SH-SY5Y (cell line): Measurements from ENCODE around the gene PTCD2.

ENCODE experiments used
- GATA2 ChIP-seq: IDR thresholded peaks from 2 replicates; pipeline ENCODE4 v1.6.1; 2011; ENCODE audit warnings: mild to moderate bottlenecking, low read depth, low read length
- GATA3 ChIP-seq: IDR thresholded peaks from 2 replicates; pipeline ENCODE4 v1.6.1; 2011; ENCODE audit warnings: low read depth, mild to moderate bottlenecking, low read length, moderate library complexity

The PTCD2 gene, protein sequence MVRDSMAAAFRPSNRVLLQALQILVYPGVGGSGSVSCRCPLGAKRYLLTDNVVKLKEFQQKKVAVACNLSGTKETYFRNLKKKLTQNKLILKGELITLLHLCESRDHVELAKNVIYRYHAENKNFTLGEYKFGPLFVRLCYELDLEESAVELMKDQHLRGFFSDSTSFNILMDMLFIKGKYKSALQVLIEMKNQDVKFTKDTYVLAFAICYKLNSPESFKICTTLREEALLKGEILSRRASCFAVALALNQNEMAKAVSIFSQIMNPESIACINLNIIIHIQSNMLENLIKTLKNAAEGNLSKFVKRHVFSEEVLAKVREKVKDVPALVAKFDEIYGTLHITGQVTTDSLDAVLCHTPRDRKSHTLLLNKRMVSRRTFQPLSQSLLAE

DNA sequence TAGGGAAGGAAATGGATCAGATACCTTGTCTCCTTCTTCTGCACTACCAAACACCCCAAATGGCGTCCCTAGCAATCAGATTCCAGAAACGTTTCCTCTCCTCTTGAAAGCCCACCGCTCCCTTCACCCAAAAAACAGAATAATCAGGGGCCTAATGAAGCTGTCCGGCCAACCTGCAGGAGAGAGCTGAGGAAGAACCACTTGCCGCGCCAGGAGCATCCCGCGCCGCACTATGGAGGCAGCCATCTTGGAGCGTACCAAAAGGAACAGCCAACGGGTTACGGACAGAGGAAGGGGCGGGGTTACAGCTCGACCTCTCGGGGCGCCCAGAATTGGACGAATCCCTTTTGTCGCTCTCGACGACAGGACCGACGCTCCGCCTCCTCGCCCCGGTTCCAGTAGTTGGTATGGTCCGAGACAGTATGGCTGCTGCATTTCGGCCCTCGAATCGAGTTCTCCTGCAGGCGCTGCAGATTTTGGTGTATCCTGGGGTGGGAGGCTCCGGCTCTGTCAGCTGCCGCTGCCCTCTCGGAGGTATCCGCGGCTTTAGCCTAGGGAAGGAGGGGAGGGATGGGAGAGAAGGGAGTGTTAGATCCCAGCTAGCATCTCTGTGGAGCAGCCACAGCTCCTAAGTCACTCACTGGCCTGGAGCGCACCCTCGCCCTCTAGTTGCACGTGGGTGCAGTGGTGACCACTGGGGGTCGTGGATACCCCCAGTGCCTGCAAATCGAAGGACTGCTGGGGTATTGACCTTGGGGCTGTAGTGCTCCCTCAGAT is at the start of gene PTCD2, which contains the start of gene MRPS27:
PTCD2 (plus strand) TSS at position 398 of the 777 bp plus-strand sequence; CDS start at position 408, 10 bp downstream.
MRPS27 (minus strand) TSS at position 265 of the 777 bp plus-strand sequence; CDS start at position 246, 19 bp downstream.
- TF ChIP-seq GATA2 (no peak), GATA3 (no peak)

DNA sequence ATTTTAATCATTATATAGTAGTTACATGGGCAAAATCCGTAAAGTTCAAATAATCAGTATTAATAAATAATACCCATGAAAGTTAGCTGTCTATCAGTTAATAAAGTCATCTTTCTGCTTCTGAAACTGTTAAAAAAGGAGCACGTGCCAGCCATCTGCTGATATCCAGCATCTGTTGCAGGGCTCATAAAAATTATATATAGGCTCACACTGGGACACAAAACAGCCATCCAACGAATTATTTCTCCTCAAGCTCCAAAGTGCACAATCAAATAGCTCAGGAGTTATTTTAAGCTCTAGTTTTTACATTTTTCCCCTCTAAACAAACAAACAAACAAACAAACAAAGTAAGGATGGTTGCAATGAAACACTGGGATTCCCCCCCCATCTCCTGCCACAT is 48.5 kb upstream of the PTCD2 start:
- TF ChIP-seq GATA2 (no peak), GATA3 (no peak)

DNA sequence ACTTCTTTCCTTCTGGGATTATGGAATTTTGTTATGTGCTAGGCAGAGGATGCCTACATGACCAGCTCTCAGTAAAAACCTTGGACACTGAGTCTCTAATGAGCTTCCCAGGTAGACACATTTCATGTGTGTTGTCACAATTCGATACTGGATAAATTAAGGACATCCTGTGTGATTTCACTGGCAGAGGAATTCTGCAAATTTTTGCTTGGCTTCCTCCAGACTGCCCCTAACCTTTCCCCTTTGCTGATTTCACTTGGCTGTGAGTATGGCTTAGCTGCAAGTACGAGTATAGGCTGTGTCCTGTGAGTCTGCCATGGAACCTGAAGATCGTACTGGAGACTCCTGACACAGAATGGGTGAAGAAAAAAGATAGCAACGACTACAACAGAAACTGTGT is 47.8 kb upstream of the PTCD2 start:
- TF ChIP-seq GATA3 (no peak), GATA2 (no peak)

DNA sequence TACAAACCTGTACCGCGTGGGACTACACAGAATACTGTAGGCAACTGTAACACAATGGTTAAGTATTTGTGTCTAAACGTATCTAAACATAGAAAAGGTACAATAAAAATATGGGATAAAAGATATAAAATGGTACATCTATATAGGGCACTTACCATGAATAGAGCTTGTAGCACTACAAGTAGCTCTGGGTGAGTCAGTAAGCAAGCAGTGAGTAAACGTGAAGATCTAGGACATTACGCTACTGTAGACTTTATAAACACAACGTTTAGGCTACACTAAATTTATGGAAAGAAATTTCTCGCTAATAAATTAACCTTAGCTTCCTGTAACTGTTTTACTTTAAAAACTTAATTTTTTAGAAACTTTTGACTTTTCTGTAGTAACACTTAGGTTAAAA is 46.6 kb upstream of the PTCD2 start:
- TF ChIP-seq GATA2 (no peak), GATA3 (no peak)

DNA sequence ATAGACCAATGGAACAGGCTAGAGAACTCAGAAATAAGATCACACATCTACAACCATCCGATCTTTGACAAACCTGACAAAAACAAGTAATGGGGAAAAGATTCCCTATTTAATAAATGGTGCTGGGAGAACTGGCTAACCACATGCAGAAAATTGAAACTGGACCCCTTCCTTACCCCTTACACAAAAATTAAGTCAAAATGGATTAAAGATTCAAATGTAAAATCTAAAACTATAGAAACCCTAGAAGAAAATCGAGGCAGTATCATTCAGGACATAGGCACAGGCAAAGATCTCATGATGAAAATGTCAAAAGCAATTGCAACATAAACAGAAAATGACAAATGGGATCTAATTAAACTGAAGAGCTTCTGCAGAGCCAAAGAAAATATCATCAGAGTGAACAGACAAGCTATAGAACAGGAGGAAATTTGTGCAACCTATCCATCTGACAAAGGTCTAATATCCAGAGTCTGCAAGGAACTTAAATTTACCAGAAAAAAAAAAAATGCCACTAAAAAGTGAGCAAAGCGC is 43.9 kb upstream of the PTCD2 start:
- TF ChIP-seq GATA3 = no peak
- no peak for TF ChIP-seq GATA2

DNA sequence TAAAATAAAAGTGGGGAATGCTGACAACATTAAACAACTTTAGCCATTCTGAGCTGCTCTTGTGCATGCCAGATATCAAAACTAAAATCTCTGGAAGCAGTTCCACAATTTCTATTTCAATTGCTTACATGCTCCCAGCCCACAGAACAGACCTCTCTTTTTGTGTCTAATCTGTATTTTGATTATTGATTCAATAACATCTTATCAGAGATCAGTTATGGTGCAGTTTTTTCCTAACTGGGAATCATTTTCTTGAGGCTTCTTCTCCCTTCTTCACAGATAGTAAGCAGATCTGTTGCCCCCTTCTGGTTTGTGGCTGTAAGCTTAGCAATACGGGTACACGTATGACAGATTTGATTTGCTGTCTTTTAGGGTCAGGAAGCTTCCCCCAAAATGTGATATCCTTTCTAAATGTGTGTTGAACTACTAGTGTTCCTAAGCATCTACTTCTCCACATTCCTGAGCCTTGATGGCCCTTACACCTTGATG is 39.5 kb upstream of the PTCD2 start:
- TF ChIP-seq GATA3 = peak; percentile 73
- peak; percentile 78 for TF ChIP-seq GATA2

DNA sequence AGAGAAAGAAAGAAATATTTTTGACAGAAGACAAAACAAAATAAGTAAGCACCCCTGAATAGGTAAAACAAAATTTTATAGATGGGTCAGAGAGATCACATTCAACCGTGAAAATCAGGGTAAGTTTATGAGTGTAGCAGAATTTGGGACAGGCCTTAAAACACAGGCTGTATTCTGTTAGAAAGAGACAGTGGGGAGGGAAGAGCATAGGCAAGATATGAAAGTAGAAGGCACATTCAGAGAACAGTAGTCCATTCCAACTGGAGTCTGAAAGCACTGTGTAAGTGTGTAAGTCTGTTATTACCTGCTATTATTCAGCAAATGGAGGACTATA is 38.8 kb upstream of the PTCD2 start:
- no peak for TF ChIP-seq GATA2
- no peak for TF ChIP-seq GATA3

DNA sequence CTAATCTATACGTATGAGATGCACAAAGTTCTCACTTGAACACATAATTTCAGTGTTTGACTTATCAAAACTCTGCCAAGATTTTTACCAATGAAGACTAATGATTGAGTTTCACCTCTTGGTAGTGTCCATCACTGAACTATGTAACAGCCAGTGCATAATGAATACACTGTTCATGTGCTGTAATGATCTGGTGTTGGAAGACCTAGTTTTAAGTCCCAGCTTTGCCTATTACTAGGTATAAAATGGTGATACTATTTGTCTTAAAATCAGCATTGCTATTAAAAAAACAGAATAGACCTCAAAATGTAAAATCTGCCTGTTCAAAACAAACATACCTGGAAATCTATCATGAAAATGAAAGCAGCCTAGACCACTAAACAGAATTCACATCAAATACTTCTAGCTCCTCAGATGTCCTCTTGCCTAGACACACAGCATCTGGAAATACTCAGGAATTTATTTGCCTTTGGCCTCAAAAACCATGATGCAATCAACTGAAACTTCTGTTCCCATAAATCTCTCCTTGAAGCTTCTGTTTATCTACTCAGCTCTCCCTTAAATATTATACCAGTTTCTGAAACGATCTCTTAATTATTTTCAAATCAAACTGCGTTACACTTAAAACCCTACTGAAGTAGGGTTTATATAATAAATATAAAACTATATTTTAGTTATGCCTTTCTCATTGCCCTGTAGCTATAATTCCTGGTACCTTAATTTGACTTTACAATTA is 38.2 kb upstream of the PTCD2 start:
- TF ChIP-seq GATA2 (peak; percentile 42; the same call in 1 of the 2 replicates), GATA3 (peak; percentile 30; the same call in 1 of the 2 replicates)

DNA sequence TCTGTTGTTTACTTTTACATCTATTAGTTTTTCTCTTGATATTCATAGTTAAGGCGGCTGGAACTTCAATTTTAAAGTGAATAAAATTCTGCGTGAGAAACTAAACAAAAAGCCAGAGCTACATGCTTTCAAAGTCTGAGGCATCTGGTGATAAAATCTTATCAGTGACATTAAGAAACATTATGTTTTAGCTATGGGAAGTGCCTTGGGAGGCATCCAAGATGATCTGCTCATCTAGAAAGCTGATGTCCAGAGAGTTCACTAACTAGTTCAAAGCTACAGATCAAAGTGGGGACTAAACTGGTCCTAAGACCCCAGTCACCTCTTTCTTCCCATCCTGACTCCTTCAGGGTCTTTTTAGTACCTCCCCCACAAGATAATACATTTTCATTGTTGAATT is 37.3 kb upstream of the PTCD2 start:
- TF ChIP-seq GATA2 (peak; percentile 76), GATA3 (peak; percentile 82)

DNA sequence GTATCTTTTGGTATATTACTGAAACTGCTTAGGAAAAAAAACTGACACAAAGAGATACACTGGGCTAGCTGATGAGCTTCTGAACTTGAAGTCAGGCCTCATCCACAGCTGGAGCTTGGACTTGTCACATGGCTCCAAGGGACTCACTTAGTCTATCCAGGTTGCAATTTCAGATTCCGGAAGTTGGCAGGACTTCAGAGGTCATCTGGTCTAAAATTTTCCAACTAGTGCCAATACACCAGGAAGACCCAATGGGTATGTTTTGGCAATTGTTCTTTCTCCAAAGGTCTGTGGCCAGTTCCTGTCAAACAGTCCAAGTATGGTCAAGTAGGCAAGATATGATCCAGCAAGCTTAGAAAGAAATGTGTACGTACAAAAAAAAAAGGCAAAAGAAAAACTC is 36.8 kb upstream of the PTCD2 start:
- no peak for TF ChIP-seq GATA3
- TF ChIP-seq GATA2 = no peak

DNA sequence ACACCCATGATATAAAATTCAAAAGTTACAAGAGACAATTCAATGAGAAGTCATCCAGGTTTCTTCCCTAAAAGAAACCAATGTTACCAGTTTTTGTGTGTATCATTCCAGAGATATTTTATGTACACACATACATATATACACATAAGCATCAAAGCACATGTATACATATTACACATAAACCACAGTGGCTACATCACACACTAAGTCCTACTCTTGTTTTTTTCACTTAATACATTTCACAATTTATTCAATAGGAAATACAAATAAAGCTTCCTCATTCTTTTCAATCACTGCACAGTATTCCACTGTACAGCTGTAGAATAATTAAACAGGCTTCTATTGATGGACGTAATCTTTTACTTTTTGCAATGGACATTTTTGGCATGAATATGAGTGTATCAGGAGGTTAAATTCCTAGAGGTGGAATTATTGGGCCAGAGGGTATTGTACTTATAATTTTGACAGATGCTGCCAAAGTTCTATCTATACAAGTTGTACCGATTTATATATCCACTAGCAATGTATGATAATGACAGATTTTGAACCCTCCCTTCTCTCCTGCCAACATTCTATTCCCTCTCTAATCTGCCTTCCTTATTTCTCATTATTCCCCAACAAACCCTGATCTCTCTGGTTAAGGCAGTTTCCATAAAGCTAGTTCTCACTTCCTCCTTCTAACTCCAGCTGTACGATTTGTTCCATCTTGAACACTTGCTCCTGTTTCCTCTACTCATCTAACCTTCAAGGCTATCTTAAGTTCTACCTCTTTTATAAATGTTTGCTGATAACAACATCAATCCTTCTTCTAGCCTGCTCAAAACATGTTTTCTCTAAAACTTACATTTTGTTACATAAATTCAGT is 35.4 kb upstream of the PTCD2 start:
- TF ChIP-seq GATA3 (no peak), GATA2 (no peak)

DNA sequence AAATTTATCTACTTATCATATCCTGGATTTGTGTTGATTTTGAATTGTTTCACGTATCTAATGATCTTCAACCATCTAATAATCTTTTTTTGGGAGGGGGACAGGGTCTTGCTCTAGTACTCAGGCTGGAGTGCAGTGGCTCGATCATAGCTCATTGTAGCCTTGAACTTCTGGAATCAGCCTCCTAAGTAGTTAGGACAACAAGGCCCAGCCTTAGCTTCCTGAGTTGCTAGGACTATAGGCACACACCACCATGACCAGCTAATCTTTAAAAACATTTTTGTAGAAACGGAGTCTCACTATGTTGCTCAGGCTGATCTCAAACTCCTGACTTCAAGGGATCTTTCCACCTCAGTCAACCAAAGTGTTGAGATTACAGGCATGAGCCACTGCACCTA is 34.8 kb upstream of the PTCD2 start:
- TF ChIP-seq GATA2 (no peak), GATA3 (no peak)

DNA sequence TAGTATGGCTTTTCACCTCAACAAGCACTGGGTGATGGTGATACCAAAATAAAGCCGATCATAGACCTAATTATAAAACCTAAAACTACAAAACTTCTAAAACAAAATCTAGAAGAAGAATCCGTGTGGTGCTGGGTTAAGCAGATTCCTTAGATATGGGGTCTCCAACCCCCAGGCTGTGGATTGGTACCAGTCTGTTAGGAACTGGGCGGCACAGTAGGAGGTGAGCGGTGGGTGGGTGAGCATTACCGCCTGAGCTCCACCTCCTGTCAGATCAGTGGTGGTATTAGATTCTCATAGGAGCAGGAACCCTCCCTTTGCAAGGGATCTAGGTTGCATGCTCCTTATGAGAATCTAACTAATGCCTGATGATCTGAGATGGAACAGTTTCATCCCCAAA is 33.4 kb upstream of the PTCD2 start:
- TF ChIP-seq GATA3 (no peak), GATA2 (no peak)

DNA sequence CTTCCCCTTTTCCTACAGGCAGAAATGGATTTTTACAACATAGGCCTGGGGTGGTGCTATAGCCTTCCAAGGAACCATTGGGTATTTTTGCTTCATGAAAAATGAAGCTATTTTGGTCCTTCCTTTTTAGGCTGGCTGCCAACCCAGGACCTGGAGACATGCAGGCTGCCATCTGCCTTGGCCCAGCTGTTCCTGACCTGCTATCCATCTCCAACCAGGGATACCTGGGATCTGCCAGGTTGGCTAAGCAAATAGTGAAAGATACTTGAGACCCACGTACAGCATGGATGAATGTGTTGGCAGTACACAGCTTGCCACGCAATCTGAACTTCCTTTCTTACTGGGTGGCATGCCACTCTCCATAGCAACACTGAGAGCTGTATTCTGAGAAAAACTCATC is 31.2 kb upstream of the PTCD2 start:
- TF ChIP-seq GATA2 (no peak), GATA3 (no peak)
